ENCODE measurements around the gene KRTAP8-1. TPM values are rescaled to one million over a fixed set of nuclear protein-coding genes. Genes with fewer than 3 reads are reported as not detected.

Gene KRTAP8-1, protein sequence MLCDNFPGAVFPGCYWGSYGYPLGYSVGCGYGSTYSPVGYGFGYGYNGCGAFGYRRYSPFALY
- not detected for total RNA-seq

DNA sequence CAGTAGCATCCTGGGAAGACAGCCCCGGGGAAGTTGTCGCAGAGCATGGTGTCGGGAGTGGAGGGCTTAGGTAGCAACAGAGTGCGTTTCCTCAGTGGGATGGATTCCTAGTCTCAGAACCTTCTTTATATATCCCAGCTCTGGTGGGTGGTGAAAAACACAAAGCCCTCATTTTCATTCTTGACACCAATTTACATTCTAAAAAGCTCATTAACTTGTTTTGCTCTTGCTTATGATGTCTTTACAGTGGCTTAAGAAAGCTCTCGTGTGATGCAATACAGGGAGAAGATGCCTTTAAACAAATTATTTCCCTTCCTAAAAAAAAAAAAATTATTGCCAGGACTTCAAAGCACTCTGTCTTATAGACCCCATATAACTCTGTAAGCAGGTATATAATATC is at the start of gene KRTAP8-1:
KRTAP8-1 (minus strand) TSS at position 101 of the 400 bp plus-strand sequence; CDS start at position 47, 54 bp downstream.
- 78 to 87% methylated on average over 5 of the region's 5 CpGs for WGBS, 2 donors
- no peaks in the 10 kb centered on the region for H3K27me3 ChIP-seq
- DNase-seq (ENCODE audit: low spot score in 2 of 2), result no peak
- no peaks in the 10 kb centered on the region for H3K36me3 ChIP-seq
- H3K9me3 ChIP-seq, result no peaks in the 10 kb centered on the region
- no peak within 1 kb of the TSS for H3K27ac ChIP-seq
- TF ChIP-seq POLR2A (IDR thresholded peaks at IDR 0.05) (no peak), CTCF (IDR thresholded peaks at IDR 0.05) (no peak), EP300 (IDR thresholded peaks at IDR 0.05) (no peak)
- no peaks in the 10 kb centered on the region for H3K4me1 ChIP-seq
- no peak within 1 kb of the TSS for H3K4me3 ChIP-seq

- WGBS, 2 donors, result 78 to 80% methylated on average over 9 of the region's 9 CpGs
- H3K27me3 ChIP-seq, result no peaks in the 10 kb centered on the region
- no peak for DNase-seq (ENCODE audit: low spot score in 2 of 2)
- H3K36me3 ChIP-seq, result no peaks in the 10 kb centered on the region
- peaks cover 0 to 6% (median 3%) of the 10 kb centered on the region in 4 donors for H3K9me3 ChIP-seq
- no peak overlapping the region for H3K4me3 ChIP-seq
- TF ChIP-seq CTCF (IDR thresholded peaks at IDR 0.05), result no peak
- no peak for TF ChIP-seq POLR2A (IDR thresholded peaks at IDR 0.05)
- no peak for TF ChIP-seq EP300 (IDR thresholded peaks at IDR 0.05)
- no peak overlapping the region for H3K27ac ChIP-seq
- H3K4me1 ChIP-seq, result no peaks in the 10 kb centered on the region
Measured at GRCh38 chr21:30847627-30848500, 34.8 kb upstream of the KRTAP8-1 start.

DNA sequence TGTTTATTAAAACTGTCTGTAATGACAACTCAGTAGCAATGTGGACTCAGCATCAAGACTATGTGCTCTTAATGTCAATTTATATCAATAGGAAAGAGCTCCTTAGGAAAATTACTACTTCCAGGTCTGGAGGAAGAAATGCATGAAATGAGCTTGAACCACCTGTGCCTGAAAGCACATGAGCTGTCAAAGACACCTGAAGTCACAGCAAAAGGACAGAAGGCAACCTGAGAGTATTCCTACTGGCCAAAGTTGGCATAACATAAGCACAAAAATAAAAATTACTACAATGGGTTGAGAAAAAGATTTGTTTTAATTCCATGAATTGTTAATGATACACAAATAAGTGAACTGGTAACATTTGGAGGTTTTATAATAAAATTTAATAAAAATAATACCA is 29.9 kb upstream of the KRTAP8-1 start:
- no peak overlapping the region for H3K27ac ChIP-seq
- no peak for DNase-seq (ENCODE audit: low spot score in 2 of 2)
- no peak overlapping the region for H3K4me3 ChIP-seq
- H3K4me1 ChIP-seq, result no peaks in the 10 kb centered on the region
- peaks cover 0 to 5% (median 0%) of the 10 kb centered on the region in 4 donors for H3K9me3 ChIP-seq
- no peak for TF ChIP-seq CTCF (IDR thresholded peaks at IDR 0.05)
- no peak for TF ChIP-seq EP300 (IDR thresholded peaks at IDR 0.05)
- no peak for TF ChIP-seq POLR2A (IDR thresholded peaks at IDR 0.05)
- no peaks in the 10 kb centered on the region for H3K27me3 ChIP-seq
- H3K36me3 ChIP-seq, result no peaks in the 10 kb centered on the region

DNA sequence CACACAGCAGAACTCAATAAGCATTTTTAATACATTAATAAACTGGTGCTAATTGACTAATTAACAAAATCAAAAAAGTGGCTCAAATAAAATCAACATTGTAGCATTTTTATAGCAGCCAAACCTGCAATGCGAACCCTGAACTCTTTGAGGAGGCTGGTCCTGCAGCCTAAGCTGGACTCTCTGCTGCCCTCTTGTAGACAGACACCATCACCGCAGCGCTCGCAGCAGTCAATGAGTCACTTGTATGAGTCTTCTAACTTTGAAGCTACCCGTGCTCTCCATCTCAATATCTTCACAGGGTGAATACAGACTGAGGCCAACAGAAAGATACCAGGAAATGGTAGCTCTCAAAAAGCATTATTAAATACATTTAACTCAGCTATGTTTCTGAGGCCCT is 26.2 kb upstream of the KRTAP8-1 start:
- no peak for TF ChIP-seq CTCF (IDR thresholded peaks at IDR 0.05)
- no peak for TF ChIP-seq EP300 (IDR thresholded peaks at IDR 0.05)
- TF ChIP-seq POLR2A (IDR thresholded peaks at IDR 0.05), result no peak
- DNase-seq (ENCODE audit: low spot score in 2 of 2), result no peak
- Histone ChIP-seq H3K27me3 (no peaks in the 10 kb centered on the region), H3K9me3 (peaks cover 0 to 7% (median 0%) of the 10 kb centered on the region in 4 donors), H3K4me3 (no peak overlapping the region), H3K27ac (no peak overlapping the region), H3K4me1 (no peaks in the 10 kb centered on the region), H3K36me3 (no peaks in the 10 kb centered on the region)
- 28 to 33% methylated on average over 5 of the region's 5 CpGs for WGBS, 2 donors

DNA sequence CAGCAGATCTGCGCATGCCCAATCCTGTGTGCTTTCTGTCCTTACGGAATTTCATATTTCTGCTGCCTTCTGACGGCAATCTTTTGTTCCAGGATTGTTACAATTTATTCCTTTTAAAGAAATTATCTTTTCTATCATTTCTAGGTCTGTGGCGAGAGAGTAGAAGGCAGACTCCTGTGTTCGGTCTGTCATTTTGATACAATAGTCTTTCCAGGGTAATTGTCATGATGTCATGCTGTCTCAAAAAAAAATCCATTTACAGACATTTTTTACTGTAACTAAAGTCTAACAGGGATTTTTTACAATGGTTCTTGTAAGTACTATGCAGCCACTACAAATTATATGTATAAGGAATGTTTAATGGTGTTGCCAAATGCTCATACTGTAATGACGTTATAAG is 25.5 kb upstream of the KRTAP8-1 start:
- TF ChIP-seq EP300 (IDR thresholded peaks at IDR 0.05) (no peak), POLR2A (IDR thresholded peaks at IDR 0.05) (no peak), CTCF (IDR thresholded peaks at IDR 0.05) (no peak)
- no peak for DNase-seq (ENCODE audit: low spot score in 2 of 2)
- Histone ChIP-seq H3K9me3 (peaks cover 0 to 7% (median 0%) of the 10 kb centered on the region in 4 donors), H3K27ac (no peak overlapping the region), H3K4me1 (no peaks in the 10 kb centered on the region), H3K36me3 (no peaks in the 10 kb centered on the region), H3K27me3 (no peaks in the 10 kb centered on the region), H3K4me3 (no peak overlapping the region)
- 90% methylated on average over 6 of the region's 6 CpGs for WGBS, 2 donors

Measured in tibial nerve (tissue), 4 donors.